Activated B cell treated with CpG ODN at 0.5 μM for 24 hours (primary cell): Measurements from ENCODE around the gene MAB21L4. TPM values are rescaled to one million over a fixed set of nuclear protein-coding genes. Genes with fewer than 3 reads are reported as not detected.

Experiments used
- ATAC-seq: fragments of 200-7000 bp; cut with Tn5 transposase; one replicate; pipeline ENCODE4 v1.10.0; 2021; ENCODE audit warnings: low read depth, mild to moderate bottlenecking, moderate library complexity
- CTCF ChIA-PET: fragments of 350-600 bp; sonication (Branson Sonifier 250); formaldehyde crosslinking; loops from one replicate; lab custom pipeline; 2021; ENCODE audit warnings: antibody characterized with exemption; lab: Charles Lee
- POLR2A ChIA-PET: fragments of 350-600 bp; sonication (Branson Sonifier 250); formaldehyde crosslinking; loops from one replicate; lab custom pipeline; 2021; ENCODE audit warnings: antibody characterized with exemption; lab: Charles Lee
- DNase-seq: peaks from one replicate; pipeline ENCODE4 v3.0.0; 2022
- H3K27ac Mint-ChIP-seq: one replicate; pipeline ENCODE4 v1.8.0; 2020; ENCODE audit warnings: mixed read lengths
- H3K27me3 Mint-ChIP-seq: one replicate; pipeline ENCODE4 v1.8.0; 2021; ENCODE audit warnings: mixed read lengths
- H3K36me3 Mint-ChIP-seq: one replicate; pipeline ENCODE4 v1.8.0; 2021; ENCODE audit warnings: low read depth, mixed read lengths
- H3K4me1 Mint-ChIP-seq: one replicate; pipeline ENCODE4 v1.8.0; 2021; ENCODE audit warnings: mixed read lengths
- H3K4me3 Mint-ChIP-seq: one replicate; pipeline ENCODE4 v1.8.0; 2020; ENCODE audit warnings: mild to moderate bottlenecking, mixed read lengths
- H3K9me3 Mint-ChIP-seq: one replicate; pipeline ENCODE4 v1.8.0; 2020; ENCODE audit warnings: mixed read lengths
- CTCF ChIP-seq: fragments of 200-600 bp; IDR thresholded peaks from one replicate; pipeline ENCODE4 v1.8.0; 2022; ENCODE audit warnings: antibody characterized with exemption, mild to moderate bottlenecking
- intact Hi-C: fragments of 100-400 bp; cut with micrococcal nuclease; formaldehyde crosslinking; loops from one replicate; pipeline ENCODE4 v1.15.1; 2024
- total RNA-seq: library from RNA; stranded (reverse); gene quantifications from 2 replicates; pipeline ENCODE4 v1.2.3, GENCODE V29; 2022

The MAB21L4 gene
- total RNA-seq, 1 donor from 2014 or later, result not detected

GRCh38 chr2:240898731-240899467, 2.9 kb upstream of the MAB21L4 start:
- H3K4me3 Mint-ChIP-seq, result no peak overlapping the region
- CTCF ChIA-PET, result interaction anchor here (1.4 kb wide), 1 partner anchor 16 kb away, joined by 3 read pairs; no protein-coding TSS in a partner anchor
- peaks cover 3% of the 10 kb centered on the region for H3K9me3 Mint-ChIP-seq
- intact Hi-C loops, result no loop called here
- TF ChIP-seq CTCF, result no peak
- ATAC-seq (no peak), DNase-seq (no peak)
- H3K27me3 Mint-ChIP-seq, result no peaks in the 10 kb centered on the region
- H3K36me3 Mint-ChIP-seq, result no peaks in the 10 kb centered on the region
- POLR2A ChIA-PET, result no interaction called here
- H3K4me1 Mint-ChIP-seq, result no peaks in the 10 kb centered on the region
- H3K27ac Mint-ChIP-seq, result no peak overlapping the region

GRCh38 chr2:240898108-240898730, 2.3 kb upstream of the MAB21L4 start:
- no peak for TF ChIP-seq CTCF
- CTCF ChIA-PET, result no interaction called here

GRCh38 chr2:240896871-240897692, 1.1 kb upstream of the MAB21L4 start:
- POLR2A ChIA-PET, result no interaction called here
- no peak for TF ChIP-seq CTCF

More at GRCh38 chr2:240898108-240898730, 2.3 kb upstream of the MAB21L4 start:
- H3K9me3 Mint-ChIP-seq, result peaks cover 3% of the 10 kb centered on the region
- H3K27me3 Mint-ChIP-seq, result no peaks in the 10 kb centered on the region
- H3K27ac Mint-ChIP-seq, result no peak overlapping the region
- H3K36me3 Mint-ChIP-seq, result no peaks in the 10 kb centered on the region
- ATAC-seq (no peak), DNase-seq (no peak)
- no peaks in the 10 kb centered on the region for H3K4me1 Mint-ChIP-seq
- intact Hi-C loops, result no loop called here
- POLR2A ChIA-PET, result no interaction called here
- no peak overlapping the region for H3K4me3 Mint-ChIP-seq

GRCh38 chr2:240896394-240896793, 438 bp upstream of the MAB21L4 start:
- CTCF ChIA-PET, result no interaction called here
- intact Hi-C loops, result no loop called here

More at GRCh38 chr2:240896871-240897692, 1.1 kb upstream of the MAB21L4 start:
- no peak for DNase-seq
- Mint-ChIP-seq H3K27ac (no peak overlapping the region), H3K36me3 (no peaks in the 10 kb centered on the region), H3K4me3 (no peak overlapping the region), H3K27me3 (no peaks in the 10 kb centered on the region), H3K4me1 (no peaks in the 10 kb centered on the region), H3K9me3 (peaks cover 3% of the 10 kb centered on the region)
- CTCF ChIA-PET, result no interaction called here
- no peak for ATAC-seq
- intact Hi-C loops, result no loop called here

More at GRCh38 chr2:240896394-240896793, 438 bp upstream of the MAB21L4 start:
- DNase-seq (no peak), ATAC-seq (no peak)
- peaks cover 3% of the 10 kb centered on the region for H3K9me3 Mint-ChIP-seq
- no peak overlapping the region for H3K4me3 Mint-ChIP-seq
- H3K36me3 Mint-ChIP-seq, result no peaks in the 10 kb centered on the region
- H3K27ac Mint-ChIP-seq, result no peak overlapping the region
- no peaks in the 10 kb centered on the region for H3K4me1 Mint-ChIP-seq
- H3K27me3 Mint-ChIP-seq, result no peaks in the 10 kb centered on the region
- TF ChIP-seq CTCF, result no peak
- POLR2A ChIA-PET, result no interaction called here
